ENCODE results near the gene KICS2. TPM values are rescaled to one million over a fixed set of nuclear protein-coding genes. Genes with fewer than 3 reads are reported as not detected.
"Not testable (repeated sequence)": the region's sequence is repeated elsewhere in the genome, so short reads cannot be mapped to it uniquely, and the experiment has no call there.

KICS2 gene
- total and polyA plus RNA-seq, 9 of the 15 experiments (the other 6 are each of a cell fraction or from before 2014, with no cell fraction given) = 2.3 to 6.4 (median 5.5) TPM

DNA sequence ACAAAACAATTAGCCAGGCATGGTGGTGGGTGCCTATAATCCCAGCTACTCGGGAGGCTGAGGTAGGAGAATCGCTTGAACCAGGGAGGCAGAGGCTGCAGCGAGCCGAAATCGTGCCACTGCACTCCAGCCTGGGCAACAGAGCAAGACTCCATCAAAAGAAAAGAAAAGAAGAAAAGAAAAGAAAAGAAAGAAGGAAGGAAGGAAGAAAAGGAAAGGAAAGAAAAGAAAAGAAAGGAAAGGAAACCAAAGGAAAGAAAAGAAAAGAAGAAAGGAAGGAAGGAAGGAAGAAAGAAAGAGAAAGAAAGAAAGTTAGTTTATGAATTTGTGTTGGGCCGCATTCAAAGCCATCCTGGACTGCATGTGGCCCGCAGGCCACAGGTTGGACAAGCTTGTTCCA is 4.5 kb downstream of the KICS2 start:
- H3K4me2 ChIP-seq (ENCODE audit: insufficient read depth, low read length); H3K36me3 ChIP-seq (ENCODE audit: control insufficient read depth, insufficient read depth, low read length); H3K4me3 ChIP-seq; DNase-seq (ENCODE audit: extremely low read depth in 1 of 4, low spot score in 3 of 4); H3K9me1 ChIP-seq (ENCODE audit: control insufficient read depth, insufficient read depth, low read length); intact Hi-C loops (cut with micrococcal nuclease); BruUV-seq (replicated peaks); CTCF ChIA-PET (ENCODE audit: low intra/inter-chr PET ratio); in situ Hi-C loops (cut with MboI); ATAC-seq; H3K9ac ChIP-seq (ENCODE audit: insufficient read depth in 1 of 2, low read depth in 2 of 2, low read length in 2 of 2); H3K27ac ChIP-seq (ENCODE audit: extremely low read depth, low read depth, low read length); FAIRE-seq; H4K20me1 ChIP-seq (replicated peaks; ENCODE audit: control insufficient read depth, insufficient read depth, low read length); H3K9me3 ChIP-seq (replicated peaks; ENCODE audit: control insufficient read depth, insufficient read depth, low read depth, low read length); H3K27me3 ChIP-seq (ENCODE audit: control insufficient read depth in 2 of 2, insufficient read depth in 2 of 2, low read length in 2 of 2): not testable (repeated sequence)
- 87% methylated on average over 3 of the region's 7 CpGs for WGBS (ENCODE audit: insufficient coverage, low coverage, missing lambda C conversion rate)
- 0 out of 2 replicates have a peak overlapping the region, but pooled peaks have one; percentile 48 for H2AFZ ChIP-seq (ENCODE audit: low read depth, low read length)
- POLR2A ChIA-PET = interaction anchor here (1.2 to 2.0 kb wide), 2 partner anchors 10 to 11 kb away, joined by 3 to 6 read pairs; no protein-coding TSS in a partner anchor
- peaks cover 26% of the 10 kb centered on the region for H3K79me2 ChIP-seq (ENCODE audit: control insufficient read depth, insufficient read depth, low read length)
- TF ChIP-seq, protein P1, sequence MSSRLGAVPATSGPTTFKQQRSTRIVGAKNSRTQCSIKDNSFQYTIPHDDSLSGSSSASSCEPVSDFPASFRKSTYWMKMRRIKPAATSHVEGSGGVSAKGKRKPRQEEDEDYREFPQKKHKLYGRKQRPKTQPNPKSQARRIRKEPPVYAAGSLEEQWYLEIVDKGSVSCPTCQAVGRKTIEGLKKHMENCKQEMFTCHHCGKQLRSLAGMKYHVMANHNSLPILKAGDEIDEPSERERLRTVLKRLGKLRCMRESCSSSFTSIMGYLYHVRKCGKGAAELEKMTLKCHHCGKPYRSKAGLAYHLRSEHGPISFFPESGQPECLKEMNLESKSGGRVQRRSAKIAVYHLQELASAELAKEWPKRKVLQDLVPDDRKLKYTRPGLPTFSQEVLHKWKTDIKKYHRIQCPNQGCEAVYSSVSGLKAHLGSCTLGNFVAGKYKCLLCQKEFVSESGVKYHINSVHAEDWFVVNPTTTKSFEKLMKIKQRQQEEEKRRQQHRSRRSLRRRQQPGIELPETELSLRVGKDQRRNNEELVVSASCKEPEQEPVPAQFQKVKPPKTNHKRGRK (tag; IDR thresholded peaks at IDR 0.05) = peak; percentile 95
- H3K4me1 ChIP-seq (replicated peaks in 1 of 2; ENCODE audit: control insufficient read depth in 2 of 2, insufficient read depth in 2 of 2, low read length in 2 of 2) = peaks cover 8 to 11% of the 10 kb centered on the region in 2 experiments; a peak in 3 of 5 replicates

DNA sequence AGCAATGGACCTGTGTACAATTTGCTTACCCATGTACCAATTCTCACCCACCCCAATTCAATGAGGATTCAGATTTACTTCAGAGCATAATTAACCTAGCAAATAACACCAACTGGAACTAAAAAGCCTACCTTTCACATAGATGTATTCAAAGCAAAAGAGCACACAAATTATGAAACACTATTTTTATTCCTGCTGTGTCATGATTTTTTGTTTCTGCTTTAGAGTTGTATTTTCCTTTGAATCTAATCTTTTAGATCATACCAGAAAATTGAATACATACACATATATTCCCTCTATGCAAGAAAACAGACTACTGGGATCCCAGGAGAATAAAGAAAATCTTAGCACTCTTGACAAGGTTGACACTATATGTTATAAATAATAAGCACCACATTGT is 5.9 kb downstream of the KICS2 start:
- H3K36me3 ChIP-seq (ENCODE audit: control insufficient read depth, insufficient read depth, low read length) = peaks cover 5% of the 10 kb centered on the region; the same call in 2 of the 3 replicates
- H3K79me2 ChIP-seq (ENCODE audit: control insufficient read depth, insufficient read depth, low read length) = peaks cover 21% of the 10 kb centered on the region
- H3K4me1 ChIP-seq (replicated peaks in 1 of 2; ENCODE audit: control insufficient read depth in 2 of 2, insufficient read depth in 2 of 2, low read length in 2 of 2) = peaks cover 0 to 11% of the 10 kb centered on the region in 2 experiments; a peak in 1 of 5 replicates
- no peak overlapping the region for H3K4me3 ChIP-seq
- no TSS peak for BruUV-seq (replicated peaks)
- H3K27ac ChIP-seq (ENCODE audit: extremely low read depth, low read depth, low read length) = no peak overlapping the region; the same call in 2 of the 3 replicates
- H4K20me1 ChIP-seq (replicated peaks; ENCODE audit: control insufficient read depth, insufficient read depth, low read length) = no peaks in the 10 kb centered on the region
- intact Hi-C loops (cut with micrococcal nuclease) = no loop called here
- FAIRE-seq (no peak), ATAC-seq (no peak), DNase-seq (ENCODE audit: extremely low read depth in 1 of 4, low spot score in 3 of 4) (no peak)
- no peaks in the 10 kb centered on the region for H3K9me1 ChIP-seq (ENCODE audit: control insufficient read depth, insufficient read depth, low read length)
- TF ChIP-seq ZNF316 (IDR thresholded peaks at IDR 0.05) (peak; percentile 86), ZFPM2 (CRISPR knock-in tag; IDR thresholded peaks at IDR 0.05) (no peak), C11orf30 (IDR thresholded peaks at IDR 0.05; ENCODE audit: low read depth) (peak; percentile 71), RAD51 (IDR thresholded peaks at IDR 0.05; ENCODE audit: borderline replicate concordance, low read depth) (no peak), ZBTB7A (IDR thresholded peaks at IDR 0.05; ENCODE audit: borderline replicate concordance, control insufficient read depth, low read depth, low read length) (no peak), FOXJ3 (CRISPR knock-in tag; IDR thresholded peaks at IDR 0.05) (no peak), MAFG (tag; conservative IDR thresholded peaks at IDR 0.05) (peak; percentile 49), HDAC3 (IDR thresholded peaks at IDR 0.05; ENCODE audit: borderline replicate concordance, partially characterized antibody) (no peak)
- no peaks in the 10 kb centered on the region for H3K27me3 ChIP-seq (ENCODE audit: control insufficient read depth in 2 of 2, insufficient read depth in 2 of 2, low read length in 2 of 2)
- ChIA-PET POLR2A (no interaction called here), CTCF (ENCODE audit: low intra/inter-chr PET ratio) (no interaction called here)
- no peaks in the 10 kb centered on the region for H3K9me3 ChIP-seq (replicated peaks; ENCODE audit: control insufficient read depth, insufficient read depth, low read depth, low read length)
- H3K9ac ChIP-seq (ENCODE audit: insufficient read depth in 1 of 2, low read depth in 2 of 2, low read length in 2 of 2) = no peak overlapping the region
- no peak overlapping the region for H3K4me2 ChIP-seq (ENCODE audit: insufficient read depth, low read length)
- in situ Hi-C loops (cut with MboI) = no loop called here
- H2AFZ ChIP-seq (ENCODE audit: low read depth, low read length) = no peak overlapping the region

Measured in K562 (cell line).